Muscle layer of duodenum (tissue), 2 donors: ENCODE results near the gene ICAM2.
"Not testable (repeated sequence)": the region's sequence is repeated elsewhere in the genome, so short reads cannot be mapped to it uniquely, and the experiment has no call there.

ENCODE experiments used
- H3K27ac ChIP-seq: one replicate; pipeline ENCODE4 v1.7.0; 2013; ENCODE audit warnings: mild to moderate bottlenecking, low read length
- H3K27me3 ChIP-seq: one replicate; pipeline ENCODE4 v1.7.0; 2013; ENCODE audit warnings: low read depth, mild to moderate bottlenecking, control low read depth, low read length
- H3K36me3 ChIP-seq, 2 donors: one replicate each; pipeline ENCODE4 v1.7.0; 2013; ENCODE audit warnings: low read length in 2 of 2, control low read depth in 1 of 2, mild to moderate bottlenecking in 1 of 2; ENCODE audit not compliant: insufficient read depth in 2 of 2, control insufficient read depth in 1 of 2
- H3K4me1 ChIP-seq, 2 donors: one replicate each; pipeline ENCODE4 v1.7.0; 2013; ENCODE audit warnings: low read length in 2 of 2, mild to moderate bottlenecking in 2 of 2, control low read depth in 1 of 2, moderate library complexity in 1 of 2; ENCODE audit not compliant: insufficient read depth in 2 of 2, control insufficient read depth in 1 of 2
- H3K4me3 ChIP-seq, 2 donors: one replicate each; pipeline ENCODE4 v1.7.0; 2013; ENCODE audit warnings: low read length in 2 of 2, low read depth in 1 of 2, mild to moderate bottlenecking in 1 of 2
- H3K9me3 ChIP-seq, 2 donors: one replicate each; pipeline ENCODE4 v1.7.0; 2013; ENCODE audit warnings: low read length in 2 of 2, control low read depth in 1 of 2, mild to moderate bottlenecking in 1 of 2; ENCODE audit not compliant: control insufficient read depth in 1 of 2
- donor health status: healthy.

ICAM2 gene

GRCh38 chr17:64007838-64008282, 12.6 kb downstream of the ICAM2 start:
- Histone ChIP-seq H3K4me3 (no peak overlapping the region), H3K27ac (peak overlapping the region; percentile 51), H3K4me1 (peaks cover 7 to 17% of the 10 kb centered on the region in 2 donors), H3K27me3 (no peaks in the 10 kb centered on the region), H3K36me3 (no peaks in the 10 kb centered on the region), H3K9me3 (no peaks in the 10 kb centered on the region)

GRCh38 chr17:64007089-64007837, 13.2 kb downstream of the ICAM2 start:
- H3K27ac ChIP-seq: peak overlapping the region; percentile 51
- H3K36me3 ChIP-seq, H3K9me3 ChIP-seq, H3K4me3 ChIP-seq, H3K27me3 ChIP-seq: not testable (repeated sequence)
- peaks cover 7 to 17% of the 10 kb centered on the region in 2 donors for H3K4me1 ChIP-seq

GRCh38 chr17:64006361-64007088, 13.9 kb downstream of the ICAM2 start:
- peaks cover 7 to 17% of the 10 kb centered on the region in 2 donors for H3K4me1 ChIP-seq

GRCh38 chr17:64005734-64006167, 14.7 kb downstream of the ICAM2 start:
- Histone ChIP-seq H3K27ac (no peak overlapping the region), H3K4me3 (no peak overlapping the region)

More at GRCh38 chr17:64006361-64007088, 13.9 kb downstream of the ICAM2 start:
- H3K27me3 ChIP-seq: no peaks in the 10 kb centered on the region
- H3K4me3 ChIP-seq: no peak overlapping the region
- H3K9me3 ChIP-seq: no peaks in the 10 kb centered on the region
- H3K27ac ChIP-seq: no peak overlapping the region
- H3K36me3 ChIP-seq: no peaks in the 10 kb centered on the region

GRCh38 chr17:64004903-64005733, 15.3 kb downstream of the ICAM2 start:
- Histone ChIP-seq H3K9me3 (no peaks in the 10 kb centered on the region), H3K4me1 (peaks cover 7 to 17% of the 10 kb centered on the region in 2 donors), H3K4me3 (no peak overlapping the region), H3K27ac (no peak overlapping the region), H3K36me3 (no peaks in the 10 kb centered on the region), H3K27me3 (no peaks in the 10 kb centered on the region)

More at GRCh38 chr17:64005734-64006167, 14.7 kb downstream of the ICAM2 start:
- Histone ChIP-seq H3K27me3 (no peaks in the 10 kb centered on the region), H3K36me3 (no peaks in the 10 kb centered on the region), H3K9me3 (no peaks in the 10 kb centered on the region), H3K4me1 (peaks cover 7 to 17% of the 10 kb centered on the region in 2 donors)

GRCh38 chr17:64004218-64004770, 16.1 kb downstream of the ICAM2 start:
- H3K27me3 ChIP-seq: peaks cover 3% of the 10 kb centered on the region
- no peaks in the 10 kb centered on the region for H3K9me3 ChIP-seq
- no peaks in the 10 kb centered on the region for H3K36me3 ChIP-seq
- H3K4me3 ChIP-seq: no peak overlapping the region
- H3K27ac ChIP-seq: no peak overlapping the region
- peaks cover 7 to 17% of the 10 kb centered on the region in 2 donors for H3K4me1 ChIP-seq

- Histone ChIP-seq H3K4me1 (peaks cover 7 to 22% of the 10 kb centered on the region in 2 donors), H3K9me3 (no peaks in the 10 kb centered on the region), H3K36me3 (no peaks in the 10 kb centered on the region), H3K27ac (no peak overlapping the region), H3K4me3 (no peak overlapping the region), H3K27me3 (peaks cover 10% of the 10 kb centered on the region)
Observed at GRCh38 chr17:64003526-64004121, 16.8 kb downstream of the ICAM2 start.

- Histone ChIP-seq H3K4me1 (peaks cover 7 to 27% of the 10 kb centered on the region in 2 donors), H3K4me3 (no peak overlapping the region), H3K36me3 (no peaks in the 10 kb centered on the region), H3K27me3 (peaks cover 10% of the 10 kb centered on the region), H3K9me3 (no peaks in the 10 kb centered on the region), H3K27ac (no peak overlapping the region)
Observed at GRCh38 chr17:64002658-64003525, 17.5 kb downstream of the ICAM2 start.

GRCh38 chr17:64001763-64002529, 18.5 kb downstream of the ICAM2 start:
- no peaks in the 10 kb centered on the region for H3K9me3 ChIP-seq
- no peak overlapping the region for H3K4me3 ChIP-seq
- peaks cover 0 to 25% of the 10 kb centered on the region in 2 donors for H3K4me1 ChIP-seq
- no peaks in the 10 kb centered on the region for H3K36me3 ChIP-seq
- no peak overlapping the region for H3K27ac ChIP-seq
- peaks cover 11% of the 10 kb centered on the region for H3K27me3 ChIP-seq
